GM19035 (cell line): ENCODE measurements around the gene FLNB.

Experiments
- ATAC-seq: cut with Tn5 transposase; IDR thresholded peaks from one replicate; pipeline ENCODE4 v1.9.1; 2021; ENCODE audit not compliant: unreplicated experiment

FLNB gene

GRCh38 chr3:58027704-58028317 lies 19.6 kb downstream of the FLNB start:
- ATAC-seq: no peak

GRCh38 chr3:58028902-58029301 lies 20.7 kb downstream of the FLNB start:
- no peak for ATAC-seq

- ATAC-seq: no peak
Measured at GRCh38 chr3:58029842-58030584, 21.8 kb downstream of the FLNB start.

- no peak for ATAC-seq
Measured at GRCh38 chr3:58032186-58032585, 24.0 kb downstream of the FLNB start.

- ATAC-seq: peak; percentile 95
Measured at GRCh38 chr3:58034738-58035523, 26.7 kb downstream of the FLNB start.

- no peak for ATAC-seq
Measured at GRCh38 chr3:58035524-58036255, 27.5 kb downstream of the FLNB start.

GRCh38 chr3:58036293-58037032 lies 28.2 kb downstream of the FLNB start:
- ATAC-seq: no peak

- no peak for ATAC-seq
Measured at GRCh38 chr3:58037141-58037910, 29.1 kb downstream of the FLNB start.

- ATAC-seq: no peak
Measured at GRCh38 chr3:58038675-58039292, 30.6 kb downstream of the FLNB start.

- ATAC-seq: no peak
Measured at GRCh38 chr3:58039601-58040000, 31.4 kb downstream of the FLNB start.

GRCh38 chr3:58041182-58041825 lies 33.1 kb downstream of the FLNB start:
- peak; percentile 7 for ATAC-seq

- peak; percentile 88 for ATAC-seq
Measured at GRCh38 chr3:58041826-58042324, 33.7 kb downstream of the FLNB start.

GRCh38 chr3:58042947-58043707 lies 34.9 kb downstream of the FLNB start:
- ATAC-seq: no peak

- no peak for ATAC-seq
Measured at GRCh38 chr3:58043933-58044332, 35.7 kb downstream of the FLNB start.

GRCh38 chr3:58044691-58045483 lies 36.7 kb downstream of the FLNB start:
- ATAC-seq: no peak

- ATAC-seq: no peak
Measured at GRCh38 chr3:58047826-58048225, 39.6 kb downstream of the FLNB start.

GRCh38 chr3:58048301-58048700 lies 40.1 kb downstream of the FLNB start:
- no peak for ATAC-seq
